ENCODE measurements around the gene APLP2.
"Not testable (repeated sequence)": the region's sequence is repeated elsewhere in the genome, so short reads cannot be mapped to it uniquely, and the experiment has no call there.

Gene APLP2

GRCh38 chr11:130069659-130070108 lies at the start of gene APLP2:
Gene APLP2, plus strand, starts transcription at chr11:130069894. Its CDS starts 84 bp downstream, at chr11:130069978.
- DNase-seq: peak; percentile 98

GRCh38 chr11:130020323-130020722 lies 49.4 kb upstream of the APLP2 start:
- DNase-seq: no peak

GRCh38 chr11:130021606-130022005 lies 48.1 kb upstream of the APLP2 start:
- not testable (repeated sequence) for DNase-seq

GRCh38 chr11:130022799-130023198 lies 46.9 kb upstream of the APLP2 start:
- DNase-seq: no peak

GRCh38 chr11:130023204-130023603 lies 46.5 kb upstream of the APLP2 start:
- DNase-seq: no peak

GRCh38 chr11:130024361-130024760 lies 45.3 kb upstream of the APLP2 start:
- no peak for DNase-seq

GRCh38 chr11:130025371-130025770 lies 44.3 kb upstream of the APLP2 start:
- no peak for DNase-seq

- no peak for DNase-seq
Measured at GRCh38 chr11:130029137-130029536, 40.6 kb upstream of the APLP2 start.

- no peak for DNase-seq
Measured at GRCh38 chr11:130031056-130031455, 38.6 kb upstream of the APLP2 start.

GRCh38 chr11:130031945-130032344 lies 37.7 kb upstream of the APLP2 start:
- DNase-seq: no peak

- no peak for DNase-seq
Measured at GRCh38 chr11:130032931-130033330, 36.8 kb upstream of the APLP2 start.

- no peak for DNase-seq
Measured at GRCh38 chr11:130034236-130034635, 35.5 kb upstream of the APLP2 start.

GRCh38 chr11:130037058-130037457 lies 32.6 kb upstream of the APLP2 start:
- DNase-seq: no peak

- DNase-seq: peak; percentile 50
Measured at GRCh38 chr11:130037881-130038585, 31.7 kb upstream of the APLP2 start.

- no peak for DNase-seq
Measured at GRCh38 chr11:130040281-130040940, 29.3 kb upstream of the APLP2 start.

- no peak for DNase-seq
Measured at GRCh38 chr11:130042093-130042591, 27.6 kb upstream of the APLP2 start.

GRCh38 chr11:130043575-130043974 lies 26.1 kb upstream of the APLP2 start:
- no peak for DNase-seq

GRCh38 chr11:130047141-130047540 lies 22.6 kb upstream of the APLP2 start:
- no peak for DNase-seq

GRCh38 chr11:130049328-130049771 lies 20.3 kb upstream of the APLP2 start:
- DNase-seq: no peak

- DNase-seq: no peak
Measured at GRCh38 chr11:130050257-130050656, 19.4 kb upstream of the APLP2 start.

- DNase-seq: no peak
Measured at GRCh38 chr11:130051082-130051481, 18.6 kb upstream of the APLP2 start.

GRCh38 chr11:130052567-130052966 lies 17.1 kb upstream of the APLP2 start:
- no peak for DNase-seq

- no peak for DNase-seq
Measured at GRCh38 chr11:130054966-130055365, 14.7 kb upstream of the APLP2 start.

- peak; percentile 35 for DNase-seq
Measured at GRCh38 chr11:130055617-130056016, 14.1 kb upstream of the APLP2 start.

Measured in NK-92 treated with Interleukin-12 subunit alpha and Interleukin-12 subunit beta, amount 100 ng/mL, for 24 hours (cell line).